ENCODE measurements around the gene PTK6.
"Not testable (repeated sequence)": the region's sequence is repeated elsewhere in the genome, so short reads cannot be mapped to it uniquely, and the experiment has no call there.

Gene PTK6

DNA sequence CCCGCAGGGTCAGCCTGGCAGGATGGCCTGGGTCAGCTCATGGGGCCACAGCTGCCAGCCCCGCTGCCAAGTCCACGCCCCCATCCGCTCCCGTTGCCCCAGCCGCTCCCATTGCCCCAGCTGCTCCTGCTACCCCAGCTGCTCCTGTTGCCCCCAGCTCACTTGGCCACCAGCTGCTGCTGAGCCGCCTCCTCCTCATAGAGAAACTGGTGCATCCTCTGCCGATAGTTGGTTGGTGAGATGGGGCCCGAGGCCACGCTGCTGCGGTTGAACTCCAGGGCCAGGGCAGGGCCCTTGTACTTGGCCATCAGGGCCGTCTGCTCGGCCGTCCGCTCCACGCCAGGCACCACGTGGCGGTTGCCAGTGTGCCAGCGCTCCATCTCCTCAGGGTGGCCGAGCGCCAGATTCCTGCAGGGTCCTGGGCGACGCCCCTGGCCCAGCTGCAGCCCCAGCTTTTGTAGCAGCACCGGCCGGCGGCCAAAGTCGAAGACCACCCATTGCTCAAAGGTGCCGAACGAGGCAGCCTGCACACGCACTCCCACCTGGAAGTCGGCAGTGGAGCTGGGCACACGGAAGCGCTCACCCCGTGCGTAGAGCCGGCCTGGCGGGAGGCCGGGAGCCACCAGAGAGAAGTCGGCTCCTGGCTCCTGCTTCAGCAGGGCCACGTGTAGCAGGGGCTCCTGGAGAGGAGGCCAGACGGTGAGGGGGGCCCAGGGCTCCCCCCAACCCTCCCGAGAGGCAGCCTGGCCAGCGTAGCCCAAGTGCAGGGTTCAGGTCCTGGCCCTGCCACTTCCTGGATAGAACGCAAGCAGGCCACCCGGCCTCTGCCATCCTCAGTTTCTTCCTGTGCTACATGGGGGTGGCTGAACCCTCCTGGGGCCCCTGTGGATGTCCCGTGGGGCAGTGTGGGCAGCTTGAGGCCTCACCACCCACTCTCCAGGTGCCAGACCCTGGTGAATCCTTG is 32.1 kb upstream of the PTK6 start:
- DNase-seq: no peak

DNA sequence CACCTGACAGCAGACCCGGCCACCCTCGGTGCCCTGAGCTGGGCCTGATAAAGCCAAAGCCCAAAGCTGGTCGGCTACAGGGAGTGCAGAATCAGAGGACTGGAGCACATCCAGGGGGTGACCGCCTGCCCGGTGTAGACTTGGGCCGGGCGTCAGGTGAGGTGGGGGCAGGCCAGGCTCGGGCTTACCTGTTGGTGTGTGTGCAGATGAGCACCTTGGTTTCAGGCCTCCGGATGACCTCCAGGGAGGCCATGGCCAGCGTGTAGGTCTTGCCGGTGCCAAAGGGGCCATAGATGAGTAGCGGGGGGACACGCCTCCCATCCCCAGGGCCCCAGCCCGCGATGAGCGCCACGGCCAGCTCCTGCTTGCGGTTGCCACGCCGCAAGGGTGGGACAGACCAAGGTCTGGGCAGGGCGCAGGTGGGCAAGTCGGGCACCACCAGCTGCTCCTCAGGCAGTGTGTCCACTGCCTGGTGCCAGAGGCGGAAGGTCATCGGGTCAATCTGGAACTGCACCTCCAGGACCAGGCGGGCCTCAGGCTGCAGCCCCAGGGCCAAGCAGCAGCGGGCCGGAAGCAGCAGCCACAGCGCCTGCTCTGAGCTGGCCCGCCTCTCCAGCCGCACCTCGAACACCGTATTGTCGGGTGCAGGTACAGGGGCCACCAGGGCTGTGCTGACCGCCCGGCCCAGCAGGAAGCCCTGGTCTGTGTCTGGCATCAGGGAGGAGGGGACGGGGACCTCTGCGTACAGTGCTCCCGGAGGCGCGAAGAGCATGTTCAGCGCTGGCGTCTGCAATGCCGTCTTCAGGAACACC is 31.2 kb upstream of the PTK6 start:
- DNase-seq: peak in 1 of 3 donors; percentile 48

DNA sequence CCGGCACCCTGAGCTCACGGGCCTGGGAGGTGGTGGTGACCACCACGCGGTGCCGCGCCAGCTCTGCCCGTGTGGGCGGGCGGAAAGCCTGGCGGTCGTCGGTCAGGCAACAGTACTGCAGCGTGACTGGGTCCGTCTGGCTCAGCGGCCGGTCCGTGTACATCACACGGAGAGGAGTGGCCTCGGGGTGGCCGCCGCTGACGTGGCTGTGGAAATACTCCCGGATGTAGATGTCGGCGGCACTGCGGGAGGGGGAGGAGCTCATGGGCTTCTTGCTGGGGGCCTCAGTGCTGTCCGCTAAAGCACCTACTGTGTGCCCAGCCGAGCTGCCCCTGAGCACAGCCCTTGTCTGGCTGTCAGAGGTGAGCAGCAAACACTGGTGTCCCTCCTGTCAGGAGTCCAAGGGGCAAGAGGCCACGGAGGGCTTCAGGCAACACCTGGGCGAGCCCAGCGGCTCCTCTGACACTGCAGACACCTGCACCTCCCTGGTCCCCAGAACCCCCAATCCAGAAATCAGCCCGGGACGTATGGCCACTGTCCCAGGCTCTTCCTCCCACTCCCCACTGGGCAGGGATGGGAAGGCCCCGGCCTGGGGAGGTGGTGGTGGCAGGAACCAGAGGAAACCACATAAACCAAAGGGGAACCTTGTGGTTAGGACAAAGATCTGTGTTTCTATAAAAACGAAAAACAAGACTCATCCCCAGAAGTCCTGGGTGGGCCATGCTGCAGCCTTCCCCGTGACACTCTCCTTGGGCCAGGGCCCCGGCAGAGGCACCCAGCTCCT is 30.4 kb upstream of the PTK6 start:
- peak; percentile 91 to 93 (median 91) for DNase-seq

DNA sequence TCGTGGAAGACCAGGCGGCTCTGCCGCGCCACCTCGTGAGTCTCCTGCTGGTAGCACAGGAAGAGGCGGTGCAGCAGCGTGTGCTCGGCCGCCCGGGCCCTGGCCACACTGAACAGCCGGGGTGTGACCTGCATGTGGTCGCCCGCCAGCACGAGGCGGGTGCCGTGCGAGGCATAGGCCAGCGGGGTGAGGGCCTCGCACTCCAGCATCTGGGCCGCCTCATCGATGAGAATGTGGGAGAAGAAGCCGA is 29.9 kb upstream of the PTK6 start:
- no peak for DNase-seq

DNA sequence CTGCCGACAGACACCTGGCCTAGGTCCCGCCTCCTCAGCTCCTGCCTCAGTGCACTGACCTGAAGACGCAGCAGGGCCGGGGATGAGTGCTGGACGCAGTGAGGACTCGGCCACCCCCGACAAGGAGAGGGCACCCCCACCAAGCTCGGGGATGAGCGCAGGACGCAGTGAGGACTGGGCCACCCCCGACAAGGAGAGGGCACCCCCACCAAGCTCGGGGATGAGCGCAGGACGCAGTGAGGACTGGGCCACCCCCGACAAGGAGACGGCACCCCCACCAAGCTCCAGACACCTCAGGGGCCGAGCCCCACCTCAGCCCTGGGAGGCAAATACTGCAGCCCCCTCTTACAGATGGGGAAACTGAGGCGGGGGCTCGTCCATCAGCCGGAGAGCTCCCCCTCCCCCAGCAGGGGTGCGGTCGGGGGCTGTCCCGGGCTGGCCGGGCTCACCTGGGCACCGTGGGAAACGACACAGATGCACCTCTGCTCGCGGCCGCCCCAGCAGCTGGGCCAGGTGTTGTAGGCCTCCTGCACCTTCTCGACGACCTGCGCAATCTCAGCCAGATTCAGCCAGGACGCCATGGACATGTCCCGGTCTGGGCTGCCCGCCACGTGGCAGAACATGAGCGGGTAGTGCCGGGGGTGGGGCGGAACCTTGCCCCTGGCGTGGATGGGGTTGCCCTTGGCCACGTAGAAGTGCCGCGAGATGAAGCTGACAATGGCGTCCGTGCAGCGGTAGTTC is 29.4 kb upstream of the PTK6 start:
- no peak for DNase-seq

DNA sequence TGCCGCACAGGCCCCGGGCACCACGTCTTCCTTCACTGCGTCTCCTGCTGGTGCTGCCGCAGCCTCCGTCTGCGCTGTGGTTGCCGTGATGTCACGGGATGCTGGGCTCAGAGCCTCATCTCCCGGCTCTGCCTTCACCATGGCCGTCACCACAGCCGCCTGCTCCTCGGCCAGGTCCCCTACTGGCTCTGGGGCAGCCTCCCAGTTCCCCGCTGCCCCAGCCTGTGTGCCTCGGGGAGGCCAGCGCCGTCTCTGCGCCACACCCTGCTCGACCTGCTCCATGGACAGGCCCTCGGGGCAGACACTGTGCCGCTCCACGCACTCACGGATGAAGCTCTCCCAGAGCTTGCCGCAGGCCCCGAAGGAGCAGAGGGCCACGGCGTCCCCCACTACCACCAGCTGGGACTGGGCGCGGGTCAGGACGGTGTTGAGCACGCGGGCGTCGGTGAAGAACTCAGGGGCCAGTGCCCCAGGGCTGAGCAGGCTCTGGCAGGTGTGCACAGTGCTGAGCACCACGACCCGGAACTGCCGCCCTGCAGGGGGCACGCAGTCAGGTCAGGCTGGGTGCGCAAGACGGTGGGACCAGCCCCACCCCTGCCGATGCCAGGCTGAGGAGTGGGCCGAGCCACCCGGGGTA is 28.6 kb upstream of the PTK6 start:
- no peak for DNase-seq

DNA sequence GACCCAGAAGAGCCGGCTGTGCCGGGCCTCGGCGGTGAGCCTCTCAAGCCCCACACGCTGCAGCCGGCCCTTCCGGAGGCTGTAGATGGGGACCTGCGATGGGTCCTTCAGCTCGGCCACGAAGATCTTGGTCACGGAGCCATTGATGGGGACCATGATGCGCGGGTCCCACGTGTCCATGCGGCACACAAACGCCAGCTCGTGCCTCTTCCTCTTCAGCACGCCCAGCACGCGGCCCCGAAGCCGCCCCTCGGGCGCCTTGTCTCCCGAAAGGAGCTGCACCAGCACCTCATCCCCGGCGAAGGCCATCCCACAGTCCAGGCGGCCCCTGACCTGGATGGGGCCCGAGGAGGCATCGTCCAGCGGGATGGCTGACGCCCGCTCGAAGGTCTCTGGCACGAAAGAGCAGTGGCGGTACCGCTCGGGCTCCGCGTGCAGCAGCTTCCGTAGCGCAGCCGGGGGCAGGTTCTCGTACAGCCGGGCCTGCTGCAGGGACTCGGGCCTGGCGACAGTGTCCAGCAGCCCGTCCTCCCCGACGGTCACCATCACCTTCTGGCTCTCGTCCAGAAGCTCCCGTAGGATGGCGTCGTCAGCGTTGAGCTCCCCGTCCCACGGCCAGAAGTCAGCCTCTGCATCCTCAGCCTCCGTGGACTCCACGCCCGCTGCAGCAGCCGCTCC is 28.0 kb upstream of the PTK6 start:
- DNase-seq: no peak

DNA sequence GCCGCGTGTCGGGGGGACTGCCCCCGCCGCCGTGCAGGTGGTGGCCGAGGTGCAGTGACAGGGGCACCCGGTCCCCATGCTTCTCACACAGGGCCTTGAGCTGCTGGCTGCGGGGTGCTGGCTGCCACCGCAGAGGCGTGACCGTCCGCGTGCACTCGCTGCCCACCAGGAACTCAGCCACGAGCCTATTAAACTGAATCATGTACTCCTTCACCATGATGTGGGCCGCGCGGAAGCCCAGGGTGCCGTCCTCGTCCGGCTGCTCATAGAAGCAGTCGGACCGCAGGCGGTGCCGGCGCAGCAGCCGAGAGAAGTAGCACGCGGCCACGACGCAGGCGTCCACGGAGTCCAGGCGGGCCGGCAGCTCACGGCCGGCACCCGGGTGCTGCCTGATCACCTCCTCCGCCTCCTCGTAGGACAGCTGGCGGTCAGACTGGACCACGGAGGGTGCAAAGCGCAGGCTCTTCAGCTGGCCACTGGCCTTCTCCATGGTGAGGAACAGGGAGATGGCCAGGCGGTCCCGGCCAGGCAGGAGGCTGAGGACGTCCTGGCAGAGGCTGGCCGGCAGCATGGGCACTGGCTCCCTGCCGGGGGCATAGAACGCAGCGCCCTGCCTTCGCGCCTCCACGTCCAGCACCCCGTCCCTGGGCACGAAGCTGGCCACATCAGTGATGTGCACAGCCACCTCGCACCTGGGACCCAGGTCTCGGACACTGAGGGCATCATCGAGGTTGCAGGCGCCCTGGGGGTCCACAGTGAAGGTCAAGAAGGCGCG is 27.0 kb upstream of the PTK6 start:
- no peak for DNase-seq

DNA sequence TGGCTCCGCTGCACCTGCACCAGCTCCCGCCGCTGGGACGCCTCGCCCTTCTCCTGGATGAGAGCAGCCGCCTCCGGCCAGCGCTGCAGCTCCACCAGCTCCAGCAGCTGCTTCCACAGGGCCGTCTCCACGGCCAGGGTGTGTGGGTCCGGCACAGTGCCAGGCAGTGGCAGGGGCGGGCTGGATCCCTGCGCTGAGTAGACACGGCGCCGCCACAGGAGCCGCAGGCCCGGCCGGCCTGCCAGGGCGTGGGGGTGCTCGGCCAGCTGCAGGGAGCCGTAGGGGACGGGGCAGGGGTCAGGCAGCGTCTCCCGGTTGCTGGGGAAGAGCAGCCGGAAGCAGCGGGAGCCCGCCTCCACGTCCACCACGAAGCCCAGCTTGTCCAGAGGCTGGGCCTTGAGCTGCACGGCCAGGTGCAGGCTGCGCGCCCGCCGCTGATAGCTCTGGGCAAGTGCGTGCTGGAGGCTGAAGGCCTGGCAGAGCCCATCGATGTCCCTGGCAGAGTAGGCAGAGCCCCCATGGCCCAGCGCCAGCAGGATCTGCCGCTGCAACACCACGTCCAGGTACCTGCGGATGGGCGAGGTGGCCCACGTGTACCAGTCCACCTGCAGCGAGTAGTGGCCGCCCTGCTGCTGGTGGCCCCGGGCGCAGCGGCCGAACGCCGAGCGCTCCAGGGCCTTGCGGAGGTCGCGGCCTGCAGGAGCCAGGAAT is 26.2 kb upstream of the PTK6 start:
- no peak for DNase-seq

DNA sequence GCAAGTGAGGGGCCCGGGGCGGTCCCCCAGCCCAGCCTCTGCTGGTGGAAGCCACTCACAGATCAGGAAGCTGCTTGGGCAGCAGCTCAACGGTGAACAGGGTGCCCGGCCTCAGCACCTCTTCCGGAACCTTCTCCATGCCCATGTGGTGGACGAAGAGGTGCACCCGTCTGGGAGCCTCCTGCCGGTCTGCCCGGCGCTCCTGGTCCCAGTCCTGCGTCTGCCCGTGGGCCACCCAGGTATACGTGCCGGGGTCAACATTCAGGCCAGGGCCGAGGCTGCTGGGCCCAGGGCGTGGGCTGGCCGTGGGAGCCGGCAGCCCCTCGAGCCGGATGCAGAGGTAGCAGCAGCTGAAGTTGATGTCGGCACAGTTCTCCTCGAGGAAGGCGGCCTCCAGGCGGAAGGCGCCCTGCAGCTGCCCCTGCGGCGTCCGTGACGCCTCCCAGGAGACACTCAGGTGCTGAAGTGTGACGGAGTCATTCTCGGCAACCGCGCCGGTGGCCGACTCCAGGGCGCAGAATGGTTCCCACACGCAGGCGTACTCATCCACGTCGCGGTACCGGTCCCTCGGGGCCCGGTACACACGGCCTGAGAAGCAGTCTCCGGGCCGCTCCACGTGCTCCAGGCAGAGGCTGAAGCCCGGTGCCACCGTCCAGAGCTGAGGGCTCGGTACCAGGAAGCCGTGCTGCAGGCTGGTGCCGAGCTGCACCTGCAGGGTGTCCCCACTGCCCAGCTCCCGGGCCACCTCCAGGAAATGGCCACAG is 25.5 kb upstream of the PTK6 start:
- no peak for DNase-seq

DNA sequence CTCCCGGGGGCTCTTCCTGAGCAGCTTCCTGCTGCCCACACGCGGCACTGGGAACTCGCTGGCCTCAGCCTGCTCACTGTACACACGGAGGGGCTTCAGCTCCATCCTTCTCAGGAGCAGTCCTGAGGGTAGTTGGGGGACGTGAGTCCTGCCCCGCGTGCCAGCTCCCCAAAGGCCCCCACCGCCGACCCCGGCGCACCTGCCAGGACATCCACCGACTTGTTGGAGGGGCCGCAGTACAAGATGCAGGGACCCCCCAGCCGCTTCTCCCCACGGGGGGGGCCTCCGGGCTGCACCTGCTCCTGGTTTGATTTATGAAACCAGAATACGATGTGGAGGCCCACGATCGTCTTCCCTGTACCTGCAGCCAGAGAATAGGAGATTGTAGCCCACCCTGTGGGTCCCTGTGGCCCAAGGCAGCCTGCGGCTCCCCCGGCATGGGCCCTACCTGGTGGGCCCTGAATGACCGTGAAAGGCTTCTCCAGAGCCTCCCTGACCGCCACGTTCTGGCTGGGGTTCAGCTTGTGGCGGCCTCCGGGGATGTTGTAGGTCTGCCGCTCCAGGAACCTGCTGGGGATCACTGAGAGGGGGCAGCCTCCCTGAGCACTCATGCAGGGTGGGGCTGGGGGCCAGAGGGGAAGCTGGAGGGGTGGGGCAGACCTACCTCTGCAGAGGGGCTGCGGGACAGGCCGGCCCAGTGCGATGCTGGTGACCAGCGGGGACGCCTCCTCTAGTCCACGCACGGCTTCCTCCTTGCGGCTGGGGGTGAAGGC is 24.6 kb upstream of the PTK6 start:
- no peak for DNase-seq

DNA sequence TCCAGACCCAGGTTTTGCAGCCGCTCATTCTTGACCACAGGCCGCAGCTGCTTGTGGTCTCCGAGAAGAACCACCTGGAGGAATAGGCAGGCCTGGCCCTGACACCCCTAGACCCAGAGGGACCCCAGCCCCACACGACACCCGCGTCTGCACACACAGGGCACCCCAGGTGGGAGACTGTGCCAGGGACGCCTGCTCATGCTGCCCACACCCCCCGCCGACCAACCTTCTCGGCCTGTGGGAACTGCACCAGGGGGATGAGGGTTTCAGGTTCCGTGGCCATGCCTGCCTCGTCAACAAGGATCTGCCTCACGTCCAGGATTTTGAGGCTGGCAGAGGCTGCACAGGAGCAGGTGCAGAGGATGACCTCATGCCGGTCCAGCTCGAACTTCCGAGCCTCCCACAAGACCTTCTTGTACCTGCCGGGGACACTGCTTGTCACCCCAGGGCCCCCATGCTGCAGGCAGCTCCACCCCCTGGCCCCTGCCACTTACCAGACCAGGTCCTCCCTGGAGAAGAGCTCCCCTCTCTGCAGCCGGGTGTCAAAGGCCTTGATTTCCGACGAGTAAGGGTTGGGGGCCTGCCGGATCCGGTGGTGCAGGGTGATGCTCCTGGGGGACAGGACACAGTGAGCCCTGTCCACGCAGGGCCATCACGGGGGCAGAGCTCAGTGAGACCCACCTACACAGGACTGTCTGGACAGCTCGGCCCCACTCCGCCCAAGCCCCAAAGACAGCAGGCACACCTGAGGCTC is 23.9 kb upstream of the PTK6 start:
- DNase-seq: no peak

DNA sequence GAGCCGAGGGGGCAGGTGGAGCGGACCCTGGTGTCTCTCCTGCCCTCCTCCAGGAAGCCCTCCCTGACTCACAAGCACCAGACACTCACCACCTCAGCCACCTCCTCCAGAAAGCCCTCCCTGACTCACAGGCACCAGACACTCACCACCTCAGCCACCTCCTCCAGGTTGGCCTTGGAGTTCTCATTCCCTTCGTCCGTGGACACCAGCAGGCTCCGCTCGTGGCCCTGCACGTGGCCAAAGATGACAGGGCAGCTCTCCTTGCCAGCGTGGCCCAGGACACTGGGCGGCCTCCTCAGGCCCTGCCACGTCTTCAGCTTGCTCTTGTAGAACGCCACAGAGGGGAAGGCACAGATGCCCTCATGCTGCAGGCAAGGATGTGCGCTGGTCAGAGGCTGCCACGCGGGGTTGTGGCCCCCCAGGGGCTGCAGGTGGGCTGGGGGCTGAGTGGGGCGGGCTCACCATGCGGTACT is 23.2 kb upstream of the PTK6 start:
- DNase-seq: no peak

DNA sequence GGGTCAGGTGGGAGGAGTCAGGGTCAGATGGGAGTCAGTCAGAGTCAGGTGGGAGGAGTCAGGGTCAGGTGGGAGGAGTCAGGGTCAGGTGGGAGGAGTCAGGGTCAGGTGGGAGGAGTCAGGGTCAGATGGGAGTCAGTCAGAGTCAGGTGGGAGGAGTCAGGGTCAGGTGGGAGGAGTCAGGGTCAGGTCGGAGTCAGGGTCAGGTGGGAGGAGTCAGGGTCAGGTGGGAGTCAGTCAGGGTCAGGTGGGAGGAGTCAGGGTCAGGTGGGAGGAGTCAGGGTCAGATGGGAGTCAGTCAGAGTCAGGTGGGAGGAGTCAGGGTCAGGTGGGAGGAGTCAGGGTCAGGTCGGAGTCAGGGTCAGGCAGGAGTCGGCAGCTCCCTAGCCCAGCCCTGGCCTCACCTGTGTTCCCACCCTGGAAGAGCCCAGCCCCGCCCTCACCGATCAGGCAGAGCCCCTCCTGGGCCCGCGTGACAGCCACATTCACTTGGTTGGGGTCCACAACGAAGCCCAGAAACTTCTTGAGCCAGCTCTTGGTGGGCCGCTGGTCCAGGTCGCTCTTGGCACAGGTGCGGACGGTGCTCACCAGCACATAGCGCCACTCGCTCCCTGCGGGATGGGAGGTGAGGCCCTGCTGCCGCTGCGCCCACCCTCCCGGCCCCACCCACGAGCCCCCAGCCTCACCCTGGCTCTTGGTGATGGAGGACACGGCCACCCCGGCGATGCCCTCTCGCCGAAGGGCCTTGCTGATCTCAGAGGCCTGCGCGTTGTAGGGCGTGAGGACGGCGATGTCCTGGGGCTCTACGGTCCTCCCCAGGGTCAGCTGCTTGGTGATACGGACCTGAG is 22.5 kb upstream of the PTK6 start:
- not testable (repeated sequence) for DNase-seq

DNA sequence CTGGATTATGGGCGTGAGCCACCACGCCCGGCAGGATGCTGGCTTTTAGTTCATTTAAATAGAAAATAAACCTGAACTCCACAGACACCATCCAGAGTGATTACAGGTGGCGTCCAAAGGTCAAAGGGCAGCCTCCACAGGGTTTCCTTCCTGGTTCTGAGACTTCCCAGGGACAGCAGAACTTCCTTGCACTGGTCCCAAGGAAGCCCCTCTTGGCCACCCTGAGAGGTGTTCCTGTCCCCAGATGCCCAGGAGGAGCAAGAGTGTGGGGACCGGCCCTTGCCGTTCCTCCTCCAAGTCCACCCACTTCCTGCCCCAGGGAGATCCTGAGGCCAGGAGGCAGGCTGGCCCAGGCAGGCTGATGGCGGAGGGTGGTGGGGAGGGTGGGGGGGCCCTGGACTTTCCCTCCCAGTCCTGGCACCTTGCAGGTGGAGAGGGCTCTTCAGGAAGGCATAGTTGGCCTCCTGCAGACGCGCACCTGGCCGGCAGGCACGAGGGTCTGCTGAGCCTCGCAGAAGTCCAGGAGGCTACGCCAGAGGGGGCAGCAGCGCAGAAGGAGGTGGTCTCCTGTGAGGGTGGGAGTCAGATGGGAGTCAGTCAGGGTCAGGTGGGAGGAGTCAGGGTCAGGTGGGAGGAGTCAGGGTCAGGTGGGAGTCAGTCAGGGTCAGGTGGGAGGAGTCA is 21.8 kb upstream of the PTK6 start:
- DNase-seq: no peak

DNA sequence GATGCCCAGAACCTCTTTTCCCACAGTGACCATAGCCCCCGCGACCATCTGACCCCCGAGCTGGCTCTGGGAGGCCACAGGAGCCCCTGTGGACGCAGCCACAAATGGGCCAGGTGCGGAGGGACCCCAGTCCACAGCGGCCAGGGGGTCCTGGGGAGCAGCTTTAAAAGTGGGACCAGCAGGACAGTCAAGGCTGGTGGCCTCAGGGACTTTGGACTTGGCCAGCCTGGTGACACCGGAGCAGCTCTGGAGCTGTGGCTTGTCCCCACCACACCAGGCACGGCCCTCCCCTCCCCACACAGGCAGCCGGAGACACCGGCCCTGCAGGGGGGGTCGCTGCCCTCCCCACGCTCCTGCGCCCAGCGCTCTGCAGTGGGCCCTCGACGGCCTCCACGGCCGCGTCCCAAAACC is 20.3 kb upstream of the PTK6 start:
- DNase-seq: no peak
